NB4 (cell line): Measurements from ENCODE around the gene ATP13A2.

Experiments used
- DNase-seq: peaks from one replicate; pipeline ENCODE4 v3.0.0; 2010; ENCODE audit warnings: low read depth
- H3K4me3 ChIP-seq: one replicate; pipeline ENCODE4 v1.5.1; 2011; ENCODE audit warnings: mild to moderate bottlenecking, low read depth, low read length, moderate library complexity
- CTCF ChIP-seq: IDR thresholded peaks from one replicate; pipeline ENCODE4 v1.5.1; 2012; ENCODE audit warnings: low read depth, low read length
- MYC ChIP-seq: IDR thresholded peaks from 2 replicates; pipeline ENCODE4 v1.6.1; 2011; ENCODE audit warnings: low read depth, low read length
- POLR2A ChIP-seq: IDR thresholded peaks from 2 replicates; pipeline ENCODE4 v1.6.1; 2011; ENCODE audit warnings: mild to moderate bottlenecking; ENCODE audit not compliant: insufficient read length; ENCODE audit errors: extremely low read depth
- TF ChIP-seq, protein P1 (sequence below): IDR thresholded peaks from 2 replicates; pipeline ENCODE4 v1.6.1; 2011; ENCODE audit warnings: low read depth, low read length

The ATP13A2 gene

DNA sequence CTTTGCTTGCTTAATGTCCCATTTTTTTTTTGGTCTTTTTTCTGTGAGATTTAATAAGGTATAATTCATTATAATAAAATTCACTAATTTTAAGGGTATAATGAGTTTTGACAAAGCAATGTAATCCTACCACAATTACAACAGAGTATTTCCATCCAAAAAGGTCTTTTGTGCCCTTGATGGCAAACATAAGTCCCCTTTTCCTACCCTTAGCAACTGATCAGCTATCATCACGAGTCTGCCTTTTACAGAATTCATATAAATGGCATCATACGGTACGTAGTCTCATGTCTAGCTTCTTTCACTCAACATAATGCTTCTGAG is 34.6 kb upstream of the ATP13A2 start:
- H3K4me3 ChIP-seq = no peak overlapping the region
- DNase-seq = no peak
- TF ChIP-seq, protein P1, sequence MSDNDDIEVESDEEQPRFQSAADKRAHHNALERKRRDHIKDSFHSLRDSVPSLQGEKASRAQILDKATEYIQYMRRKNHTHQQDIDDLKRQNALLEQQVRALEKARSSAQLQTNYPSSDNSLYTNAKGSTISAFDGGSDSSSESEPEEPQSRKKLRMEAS = no peak
- TF ChIP-seq POLR2A (no peak), CTCF (no peak), MYC (no peak)

DNA sequence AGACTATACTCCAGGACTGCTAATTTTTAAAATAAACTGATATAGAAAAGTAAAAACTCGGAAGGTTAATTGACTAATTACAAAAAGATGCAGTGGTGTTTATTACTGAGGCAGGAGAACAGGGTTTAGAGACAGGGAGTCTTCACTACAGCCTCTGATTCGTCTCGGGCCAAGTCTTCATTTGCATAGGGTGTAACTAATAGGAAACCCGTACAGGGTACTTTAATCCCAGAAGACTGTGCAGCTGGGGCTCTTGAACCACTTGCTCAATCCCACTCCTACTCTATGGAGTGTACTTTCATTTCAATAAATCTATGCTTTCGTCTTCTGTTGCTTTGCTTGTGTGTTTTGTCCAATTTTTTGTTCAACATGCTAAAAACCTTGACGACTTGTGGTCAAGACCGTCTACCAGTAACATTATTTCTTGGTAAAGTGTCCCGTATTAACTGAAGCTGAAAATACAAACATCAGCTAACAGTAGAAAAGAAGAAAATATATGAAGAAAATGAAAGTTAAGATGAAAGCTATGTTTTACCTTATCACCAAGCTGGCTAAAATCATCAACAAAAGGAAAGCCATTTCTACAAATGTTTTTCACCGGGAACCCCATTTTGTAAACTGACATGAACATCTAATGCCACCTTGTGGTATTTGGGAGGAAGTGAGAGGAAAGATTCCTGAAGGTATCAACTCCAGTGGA is 34.1 kb upstream of the ATP13A2 start:
- DNase-seq = peak; percentile 64
- TF ChIP-seq POLR2A (no peak), MYC (no peak), CTCF (peak; percentile 64)
- TF ChIP-seq, protein P1 = no peak
- H3K4me3 ChIP-seq = no peak overlapping the region

GRCh38 chr1:17045150-17045549 is 33.4 kb upstream of the ATP13A2 start:
- DNase-seq = no peak
- TF ChIP-seq CTCF (no peak), POLR2A (no peak), MYC (no peak)
- TF ChIP-seq, protein P1 = no peak
- no peak overlapping the region for H3K4me3 ChIP-seq

GRCh38 chr1:17043676-17044075 is 31.9 kb upstream of the ATP13A2 start:
- no peak overlapping the region for H3K4me3 ChIP-seq
- TF ChIP-seq MYC (no peak), POLR2A (no peak), CTCF (no peak)
- TF ChIP-seq, protein P1 = no peak
- no peak for DNase-seq

DNA sequence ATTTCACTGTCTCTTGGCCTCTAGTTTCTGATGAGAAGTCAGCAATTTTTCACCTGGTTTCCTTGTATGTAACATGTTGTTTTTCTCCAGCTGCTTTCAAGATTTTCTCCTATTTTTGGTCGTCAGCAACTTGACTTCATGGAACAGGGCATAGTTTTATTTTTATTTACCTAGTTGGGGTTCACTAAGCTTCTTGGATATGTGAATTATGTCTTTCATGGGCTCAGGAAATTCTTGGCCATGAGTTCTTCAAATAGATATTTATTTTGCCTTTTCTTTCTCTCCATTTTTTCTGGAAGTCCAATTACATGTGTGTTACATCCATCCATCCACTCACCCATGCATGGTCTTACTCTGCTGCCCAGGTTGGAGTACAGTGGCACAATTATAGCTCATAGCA is 28.4 kb upstream of the ATP13A2 start:
- no peak for DNase-seq
- H3K4me3 ChIP-seq = no peak overlapping the region
- TF ChIP-seq MYC = no peak
- no peak for TF ChIP-seq CTCF
- TF ChIP-seq, protein P1 = no peak
- no peak for TF ChIP-seq POLR2A
